VCaP (cell line): ENCODE measurements around the gene ZCCHC7.
"Not testable (repeated sequence)": the region's sequence is repeated elsewhere in the genome, so short reads cannot be mapped to it uniquely, and the experiment has no call there.

Experiments
- H3K27ac ChIP-seq: fragments of 450-650 bp; 2 replicates; pipeline ENCODE4 v1.5.1; 2017
- CTCF ChIP-seq: fragments of 450-650 bp; conservative IDR thresholded peaks from 2 replicates; pipeline ENCODE4 v1.5.1; 2017; ENCODE audit warnings: mild to moderate bottlenecking, moderate library complexity

Gene ZCCHC7

GRCh38 chr9:37390759-37391158, 270.4 kb downstream of the ZCCHC7 start:
- TF ChIP-seq CTCF: no peak; the same call in 1 of the 2 replicates
- no peak overlapping the region for H3K27ac ChIP-seq

- no peak for TF ChIP-seq CTCF
- H3K27ac ChIP-seq: no peak overlapping the region
These were observed 271.9 kb downstream of the ZCCHC7 start for GRCh38 chr9:37392272-37392671.

DNA sequence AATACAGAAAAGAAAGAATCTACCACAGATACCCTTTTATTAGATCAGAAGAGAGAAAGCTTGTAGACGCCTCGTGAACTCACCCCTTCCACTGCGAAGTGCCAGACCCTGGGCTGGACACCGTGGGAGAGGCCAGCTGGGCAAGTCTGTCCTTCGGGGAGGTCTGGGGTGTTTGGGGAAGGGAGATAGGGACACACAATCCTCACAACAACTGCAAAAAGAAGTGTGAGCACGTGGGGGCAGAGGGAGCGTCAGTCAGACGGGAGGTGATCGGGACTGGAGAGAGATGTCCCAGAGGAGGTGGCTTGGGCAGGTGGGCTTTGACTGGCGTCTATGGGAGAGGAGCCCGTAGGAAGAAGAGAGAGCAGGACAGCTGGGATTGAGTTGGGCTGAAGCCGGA, 274.9 kb downstream of the ZCCHC7 start:
- no peak overlapping the region for H3K27ac ChIP-seq
- no peak for TF ChIP-seq CTCF

DNA sequence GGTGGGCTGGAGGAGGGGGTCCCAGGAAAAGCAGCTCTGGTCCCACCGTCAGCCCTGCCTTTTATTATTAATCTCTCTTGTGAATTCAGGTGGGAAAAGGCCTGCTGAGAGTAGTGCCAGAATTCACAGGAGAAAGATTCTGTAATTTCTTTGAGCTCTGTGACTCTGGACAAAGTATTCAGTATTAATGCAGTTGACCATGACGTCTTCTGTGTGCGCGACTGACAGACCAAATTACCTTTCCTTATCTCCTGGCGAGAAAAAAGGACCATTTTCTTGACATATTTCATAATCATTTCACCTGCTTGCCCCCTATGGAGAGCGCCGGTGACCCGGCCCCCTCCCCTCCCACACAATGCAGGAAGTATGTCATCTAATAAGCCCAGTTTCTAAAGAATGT, 275.3 kb downstream of the ZCCHC7 start:
- no peak for TF ChIP-seq CTCF
- no peak overlapping the region for H3K27ac ChIP-seq

GRCh38 chr9:37397948-37398347, 277.6 kb downstream of the ZCCHC7 start:
- H3K27ac ChIP-seq: not testable (repeated sequence)

GRCh38 chr9:37398464-37399025, 278.2 kb downstream of the ZCCHC7 start:
- TF ChIP-seq CTCF: no peak
- no peak overlapping the region for H3K27ac ChIP-seq

DNA sequence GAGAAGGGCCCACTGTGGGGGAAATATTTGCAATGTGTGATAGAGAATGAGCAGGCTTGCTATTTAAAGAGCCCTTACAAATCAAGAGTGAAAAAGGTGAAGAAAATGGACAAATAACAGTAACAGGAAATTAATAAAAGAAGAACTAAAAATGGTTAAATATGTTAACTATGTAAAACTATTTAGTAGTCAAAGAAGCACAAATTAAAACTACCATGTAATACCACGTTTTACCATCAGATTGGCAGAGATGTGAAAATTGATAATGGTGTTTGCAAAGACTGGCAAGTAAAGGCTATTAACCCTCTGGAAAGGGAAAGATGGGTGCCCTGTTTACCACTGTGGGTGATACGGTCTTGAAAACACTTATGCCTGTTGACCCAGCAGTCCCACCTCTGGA, 279.0 kb downstream of the ZCCHC7 start:
- TF ChIP-seq CTCF: no peak
- H3K27ac ChIP-seq: no peak overlapping the region

GRCh38 chr9:37404590-37404989, 284.2 kb downstream of the ZCCHC7 start:
- TF ChIP-seq CTCF: no peak
- peak overlapping the region; percentile 36 for H3K27ac ChIP-seq
